ENCODE data around the gene MTO1.
"Not testable (repeated sequence)": the region's sequence is repeated elsewhere in the genome, so short reads cannot be mapped to it uniquely, and the experiment has no call there.

MTO1 gene, protein sequence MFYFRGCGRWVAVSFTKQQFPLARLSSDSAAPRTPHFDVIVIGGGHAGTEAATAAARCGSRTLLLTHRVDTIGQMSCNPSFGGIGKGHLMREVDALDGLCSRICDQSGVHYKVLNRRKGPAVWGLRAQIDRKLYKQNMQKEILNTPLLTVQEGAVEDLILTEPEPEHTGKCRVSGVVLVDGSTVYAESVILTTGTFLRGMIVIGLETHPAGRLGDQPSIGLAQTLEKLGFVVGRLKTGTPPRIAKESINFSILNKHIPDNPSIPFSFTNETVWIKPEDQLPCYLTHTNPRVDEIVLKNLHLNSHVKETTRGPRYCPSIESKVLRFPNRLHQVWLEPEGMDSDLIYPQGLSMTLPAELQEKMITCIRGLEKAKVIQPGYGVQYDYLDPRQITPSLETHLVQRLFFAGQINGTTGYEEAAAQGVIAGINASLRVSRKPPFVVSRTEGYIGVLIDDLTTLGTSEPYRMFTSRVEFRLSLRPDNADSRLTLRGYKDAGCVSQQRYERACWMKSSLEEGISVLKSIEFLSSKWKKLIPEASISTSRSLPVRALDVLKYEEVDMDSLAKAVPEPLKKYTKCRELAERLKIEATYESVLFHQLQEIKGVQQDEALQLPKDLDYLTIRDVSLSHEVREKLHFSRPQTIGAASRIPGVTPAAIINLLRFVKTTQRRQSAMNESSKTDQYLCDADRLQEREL

DNA sequence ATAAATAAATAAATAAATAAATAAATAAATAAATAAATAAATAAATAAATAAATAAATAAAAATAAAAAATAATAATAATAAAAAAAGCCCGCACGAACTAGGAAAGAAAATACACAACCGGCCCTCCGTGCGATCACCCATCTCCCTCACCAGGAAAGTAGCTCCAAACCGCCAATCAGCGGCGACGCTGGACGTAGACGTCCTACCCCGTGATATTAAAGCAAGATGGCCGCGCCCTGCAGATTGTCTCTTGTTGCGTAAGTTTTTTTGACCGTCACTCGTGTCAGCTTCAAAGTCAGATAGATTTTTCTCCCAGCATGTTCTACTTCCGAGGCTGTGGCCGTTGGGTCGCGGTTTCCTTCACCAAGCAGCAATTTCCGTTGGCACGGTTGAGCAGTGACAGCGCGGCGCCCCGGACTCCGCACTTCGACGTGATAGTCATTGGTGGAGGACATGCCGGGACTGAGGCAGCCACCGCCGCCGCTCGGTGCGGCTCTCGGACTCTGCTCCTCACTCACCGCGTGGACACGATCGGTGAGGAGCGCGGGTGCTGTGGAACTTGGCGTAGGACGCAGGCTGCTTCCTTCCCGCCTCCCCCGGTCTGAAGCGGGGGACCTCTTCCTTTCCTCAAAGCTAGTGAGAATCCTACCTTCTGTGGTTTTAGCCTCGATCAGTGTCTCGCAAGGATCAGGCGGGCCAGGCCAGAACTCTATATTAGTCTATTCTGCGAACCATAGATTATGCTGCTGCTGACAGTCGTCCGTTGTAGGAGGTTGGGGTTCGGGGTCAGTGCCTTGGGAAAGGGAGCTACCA lies at the start of gene MTO1:
MTO1 (plus strand) TSS at position 201 of the 814 bp plus-strand sequence; CDS start at position 319, 118 bp downstream.
- peak; percentile 53 for DNase-seq

DNA sequence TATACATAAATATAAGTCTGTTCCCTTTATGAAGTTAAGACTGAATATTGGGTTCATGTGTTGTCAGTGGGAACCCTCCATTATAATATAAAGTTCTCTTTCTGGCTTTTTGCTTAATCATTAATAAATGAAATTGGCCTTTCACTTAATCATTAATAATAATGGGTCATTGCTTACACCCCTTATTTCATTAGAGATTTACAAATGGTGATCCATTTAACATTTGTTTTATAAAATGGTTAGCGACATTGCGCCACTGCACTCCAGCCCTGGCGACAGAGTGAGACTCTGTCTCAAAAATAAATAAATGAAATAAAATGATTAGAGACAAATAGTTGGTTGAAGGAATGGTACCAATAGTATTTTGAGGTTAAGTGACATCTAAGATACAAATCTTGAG lies 48.4 kb upstream of the MTO1 start:
- DNase-seq = no peak

DNA sequence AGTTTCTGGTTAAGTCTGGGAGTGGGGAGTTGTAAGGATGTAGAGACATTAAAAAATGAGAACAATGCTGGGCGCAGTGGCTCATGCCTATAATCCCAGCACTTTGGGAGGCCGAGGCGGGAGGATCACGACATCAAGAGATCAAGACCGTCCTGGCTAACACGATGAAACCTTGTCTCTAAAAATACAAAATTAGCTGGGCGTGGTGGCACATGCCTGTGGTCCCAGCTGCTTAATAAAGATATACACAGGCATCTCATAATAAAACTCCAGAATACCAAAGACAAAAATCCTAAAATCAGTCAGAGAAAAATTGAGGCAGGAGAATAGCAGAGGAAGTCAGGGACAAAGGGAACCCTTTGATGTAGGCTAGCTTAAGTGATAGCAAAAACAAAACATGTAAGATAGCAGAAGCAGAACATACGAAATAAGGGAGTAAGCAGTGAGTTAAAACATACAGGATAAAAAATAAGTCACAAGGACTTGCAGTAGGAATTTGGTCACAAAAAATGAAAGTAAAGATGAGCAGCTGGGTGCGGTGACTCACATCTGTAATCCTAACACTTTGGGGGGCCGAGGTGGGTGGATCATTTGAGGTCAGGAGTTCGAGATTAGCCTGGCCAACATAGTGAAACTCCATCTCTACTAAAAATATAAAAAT lies 43.3 kb upstream of the MTO1 start:
- no peak for DNase-seq

DNA sequence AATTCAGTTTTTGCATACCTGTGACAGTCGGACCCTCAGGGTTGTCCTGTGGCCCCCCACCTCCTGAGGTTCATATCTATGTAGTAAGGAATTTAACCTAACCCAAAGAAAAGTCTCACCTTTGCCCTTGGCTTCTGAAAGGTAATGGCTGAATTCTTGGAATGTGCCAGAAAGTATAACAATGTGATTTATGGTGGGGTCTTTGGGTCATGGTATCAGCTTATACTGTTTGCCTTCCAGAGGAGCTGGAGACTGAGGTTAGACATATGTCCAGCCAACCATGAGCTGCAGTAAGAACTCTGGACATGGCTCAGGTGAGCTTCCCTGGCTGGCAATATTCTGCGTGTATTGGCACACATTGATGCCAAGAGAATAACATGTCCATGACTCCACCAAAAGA lies 40.0 kb upstream of the MTO1 start:
- DNase-seq = no peak

DNA sequence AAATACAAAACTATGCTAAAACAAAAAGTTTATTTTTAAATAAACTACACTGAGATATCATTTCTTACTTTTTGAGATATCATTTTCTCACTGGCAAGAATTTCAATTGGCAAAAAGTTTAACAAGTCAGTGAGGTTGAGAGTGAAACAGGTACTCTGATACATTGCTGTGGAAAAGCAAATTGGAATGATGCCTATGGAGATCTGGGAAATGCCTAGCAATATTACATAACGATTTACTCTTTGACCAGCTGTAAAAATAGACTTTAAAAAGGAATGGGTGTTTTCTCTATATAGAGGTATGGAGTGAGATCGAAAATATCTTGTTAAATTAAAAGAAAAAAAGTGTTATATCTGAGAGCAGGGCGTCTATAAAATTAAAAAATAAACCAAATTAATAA lies 26.3 kb upstream of the MTO1 start:
- DNase-seq = no peak

DNA sequence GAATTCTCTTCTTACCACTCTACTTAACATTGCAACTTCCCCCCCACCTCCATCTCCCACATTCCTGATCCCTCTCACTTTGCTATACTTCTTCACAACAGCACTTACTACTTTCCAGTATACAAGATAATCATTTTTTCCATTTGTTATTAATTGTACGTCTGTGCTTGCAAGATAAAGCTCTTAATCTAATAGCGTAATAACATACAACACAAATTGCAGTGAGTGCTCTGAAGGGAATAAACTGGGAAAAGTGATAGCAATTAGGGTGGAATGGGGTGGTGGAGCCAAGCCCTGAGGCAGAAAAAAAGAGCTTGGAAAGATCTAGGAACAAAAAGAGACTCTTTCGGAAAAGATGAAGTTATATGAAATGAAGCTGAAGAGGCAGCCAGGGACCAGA lies 18.0 kb upstream of the MTO1 start:
- no peak for DNase-seq

DNA sequence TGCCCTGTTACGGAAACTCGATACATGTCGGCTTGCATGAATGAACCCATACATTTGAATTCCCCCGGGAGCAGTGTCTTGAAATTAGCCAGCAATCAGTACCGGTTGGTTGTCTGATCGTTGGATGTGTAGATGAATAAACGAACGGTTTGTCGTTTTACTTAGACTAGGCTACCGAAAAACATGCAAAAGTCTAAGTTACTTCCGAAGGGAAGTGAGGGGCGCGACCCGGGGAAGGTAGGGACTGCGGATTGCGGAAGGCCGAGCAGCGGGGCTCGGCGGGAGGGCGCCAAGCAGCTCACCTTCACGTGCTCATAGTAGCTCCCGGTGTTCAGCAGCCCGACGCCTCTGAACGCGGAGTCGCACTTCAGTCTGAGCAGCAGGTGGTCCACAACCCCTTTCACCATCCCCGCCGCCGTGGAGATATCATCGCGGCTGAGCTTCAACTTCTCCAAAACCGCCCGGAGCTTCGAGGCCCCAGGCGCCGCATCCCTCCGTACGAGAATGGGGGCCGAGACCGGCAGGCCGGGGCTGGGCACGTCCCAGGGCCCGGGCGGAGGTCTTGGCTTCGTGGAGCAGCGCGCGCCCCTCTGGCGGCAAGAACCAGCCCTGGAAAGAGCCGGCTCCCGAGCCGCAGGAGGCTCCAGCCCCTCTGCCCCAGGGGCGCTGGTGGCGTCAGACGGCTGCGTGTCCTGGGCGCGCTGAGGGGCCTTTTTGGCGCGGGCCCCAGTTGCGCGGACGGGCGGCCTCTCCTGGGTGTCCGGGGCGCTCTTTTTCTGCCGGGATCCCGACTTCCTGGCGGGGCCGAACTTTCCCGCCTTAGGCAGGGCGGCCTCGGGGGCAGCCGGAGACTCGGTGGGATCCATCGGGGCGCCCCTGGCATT lies 10.1 kb upstream of the MTO1 start:
- DNase-seq = no peak

DNA sequence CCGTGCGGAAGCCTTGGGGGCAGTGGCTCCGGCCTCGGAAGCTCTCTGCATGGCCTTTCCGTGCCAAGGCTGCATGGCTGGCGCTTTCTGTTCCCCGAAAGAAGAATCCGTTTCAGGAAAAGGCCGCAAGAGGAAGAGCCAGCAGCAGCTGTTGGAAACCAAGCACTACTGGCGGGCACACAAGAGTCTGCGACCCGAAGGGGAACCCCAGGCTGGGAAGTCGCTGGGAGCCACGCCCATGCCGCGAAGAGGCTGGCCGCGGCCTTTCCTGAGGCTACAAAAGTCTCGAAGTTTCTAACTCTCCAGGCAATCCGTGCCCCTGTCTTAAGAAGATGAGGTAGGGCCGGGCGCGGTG lies 9.5 kb upstream of the MTO1 start, which contains the start of gene CGAS:
CGAS (minus strand) TSS at position 191 of the 355 bp plus-strand sequence; CDS start at position 75, 116 bp downstream.
- DNase-seq = no peak

DNA sequence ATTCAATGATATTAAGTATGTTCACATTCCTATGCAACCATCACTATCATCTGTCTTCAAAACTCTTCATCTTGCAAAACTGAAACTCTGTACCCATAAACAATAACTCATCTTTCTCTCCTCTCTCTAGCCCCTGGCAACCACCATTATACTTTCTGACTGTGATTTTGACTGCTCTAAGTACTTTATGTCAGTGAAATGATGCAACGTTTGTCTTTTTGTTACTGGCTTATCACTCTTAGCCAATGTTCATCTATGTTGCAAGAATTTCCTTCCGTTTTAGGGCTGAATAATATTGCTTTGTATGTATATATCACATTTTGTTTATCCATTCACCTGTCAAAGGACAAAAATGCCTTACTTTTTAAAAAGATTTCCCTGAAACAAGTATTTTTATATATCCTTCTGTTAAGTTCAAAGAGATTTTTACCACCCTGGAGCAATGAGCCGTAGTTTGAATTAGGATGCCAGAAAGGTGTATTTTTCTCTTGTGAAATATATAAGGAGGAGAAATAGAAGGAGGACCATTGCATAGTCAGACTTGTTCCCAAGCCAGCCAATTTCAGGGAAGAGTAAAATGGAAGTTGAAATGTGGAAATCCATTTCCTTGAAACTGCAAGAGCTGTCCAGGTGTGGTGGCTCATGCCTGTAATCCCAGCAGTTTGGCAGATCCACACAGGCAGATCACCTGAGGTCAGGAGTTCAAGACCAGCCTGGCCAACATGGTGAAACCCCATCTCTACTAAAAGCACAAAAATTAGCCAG lies 5.5 kb upstream of the MTO1 start:
- DNase-seq = no peak

DNA sequence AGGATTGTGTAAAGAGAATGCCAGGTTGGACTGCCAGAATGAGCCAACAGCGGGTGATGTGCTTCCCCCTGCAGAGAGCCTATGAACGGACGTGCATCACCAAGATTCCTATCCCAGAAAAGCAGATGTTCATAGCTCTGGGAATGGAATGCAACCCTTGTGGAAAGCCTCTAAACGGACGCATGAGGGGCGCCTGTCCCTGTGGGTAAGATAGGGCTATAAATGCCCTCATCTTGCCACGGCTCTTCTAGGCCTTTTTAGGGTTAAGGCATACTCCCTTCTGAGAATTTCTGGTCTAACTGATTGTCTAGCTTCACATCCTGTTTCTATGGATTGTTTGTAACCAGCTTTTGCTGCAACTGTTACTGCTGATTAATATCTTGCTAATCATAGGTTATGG lies 2.1 kb upstream of the MTO1 start:
- DNase-seq = not testable (repeated sequence)

DNA sequence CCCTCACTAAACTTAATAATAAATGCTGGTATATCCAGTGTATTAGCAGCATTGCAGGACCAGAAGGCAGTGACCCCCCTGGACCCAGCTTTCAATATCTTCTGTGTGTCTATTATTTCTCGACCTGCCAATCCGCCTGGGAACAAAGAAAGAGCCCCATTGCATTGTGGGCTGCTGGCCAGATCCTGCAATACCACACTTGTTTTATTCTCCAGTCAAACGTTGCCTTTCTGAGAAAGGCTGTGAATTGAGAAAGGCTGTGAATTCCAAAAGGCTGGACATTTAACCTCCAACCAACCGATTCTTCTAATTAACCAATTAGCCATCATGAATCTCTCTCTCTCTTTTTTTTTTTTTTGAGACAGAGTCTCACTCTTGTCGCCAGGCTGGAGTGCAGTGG lies 1.5 kb upstream of the MTO1 start:
- DNase-seq = no peak

DNA sequence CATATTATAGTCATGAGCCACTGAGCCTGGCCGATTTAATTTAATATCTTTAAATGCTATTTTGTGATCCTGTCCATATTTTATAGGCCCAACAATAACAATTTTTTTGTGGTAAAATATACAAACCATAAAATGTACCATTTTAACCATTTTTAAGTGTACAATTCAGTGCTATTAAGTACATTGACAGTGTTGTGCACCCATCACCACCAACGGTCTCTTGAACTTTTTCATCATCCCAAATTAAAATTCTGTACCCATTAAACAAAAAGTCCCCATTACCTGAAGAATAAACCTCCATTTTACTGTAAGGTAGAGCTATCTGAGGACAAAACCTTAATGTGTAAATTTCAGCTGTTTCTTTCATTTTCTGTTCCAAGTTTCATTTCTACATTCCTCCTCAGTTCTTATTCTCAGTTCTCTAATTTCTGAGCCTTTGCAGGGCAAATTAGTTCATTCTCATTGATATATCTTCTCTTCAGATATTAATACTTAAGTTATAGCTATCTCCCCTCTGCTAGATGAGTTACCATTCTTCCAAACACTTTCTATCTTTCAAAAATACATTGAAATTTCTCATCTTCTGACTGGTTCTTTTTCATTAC lies 10.3 kb downstream of the MTO1 start:
- DNase-seq = no peak

DNA sequence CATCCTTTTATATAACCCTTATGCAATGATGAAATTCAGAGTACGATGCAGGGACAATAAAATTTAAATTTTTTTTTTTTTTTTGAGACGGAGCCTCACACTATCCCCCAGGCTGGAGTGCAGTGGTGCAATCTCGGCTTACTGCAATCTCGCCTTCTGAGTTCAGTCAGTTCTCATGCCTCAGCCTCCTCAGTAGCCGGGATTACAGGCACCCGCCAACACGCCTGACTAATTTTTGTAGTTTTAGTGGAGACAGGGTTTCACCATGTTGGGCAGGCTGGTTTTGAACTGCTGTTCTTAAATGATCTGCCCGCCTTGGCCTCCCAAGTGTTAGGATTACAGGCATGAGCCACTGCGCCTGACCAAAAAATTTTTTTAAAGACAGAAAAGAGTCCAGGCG lies 15.2 kb downstream of the MTO1 start:
- DNase-seq = no peak

DNA sequence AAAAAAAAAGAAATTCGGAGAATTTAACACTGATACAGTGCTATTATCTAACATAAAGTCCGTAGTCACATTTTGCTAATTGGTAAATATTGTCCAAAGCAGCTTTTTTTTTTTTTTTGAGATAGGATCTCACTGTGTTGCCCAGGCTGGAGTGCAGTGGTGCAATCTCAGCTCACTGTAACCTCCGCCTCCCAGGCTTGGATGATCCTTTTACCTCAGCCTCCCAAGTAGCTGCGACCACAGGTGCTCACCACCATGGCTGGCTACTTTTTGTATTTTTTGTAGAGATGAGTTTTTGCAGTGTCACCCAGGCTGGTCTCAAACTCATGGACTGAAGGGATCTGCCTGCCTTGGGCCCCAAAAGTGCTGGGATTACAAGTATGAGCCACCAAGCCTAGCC lies 15.9 kb downstream of the MTO1 start:
- no peak for DNase-seq

DNA sequence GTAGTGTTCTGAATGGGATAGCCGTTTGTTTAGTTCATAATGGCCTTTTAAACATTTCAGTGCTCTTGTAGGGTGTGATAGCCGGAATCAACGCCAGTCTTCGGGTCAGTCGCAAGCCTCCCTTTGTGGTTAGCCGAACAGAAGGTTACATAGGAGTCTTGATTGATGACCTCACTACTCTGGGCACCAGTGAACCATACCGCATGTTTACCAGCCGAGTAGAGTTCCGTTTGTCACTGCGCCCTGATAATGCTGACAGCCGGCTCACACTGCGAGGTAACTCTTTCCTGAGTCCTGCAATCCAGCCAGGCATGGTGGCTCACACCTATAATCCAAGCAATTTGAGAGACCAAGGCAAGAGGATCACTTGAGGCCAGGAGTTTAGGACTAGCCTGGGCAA lies 20.4 kb downstream of the MTO1 start:
- no peak for DNase-seq

DNA sequence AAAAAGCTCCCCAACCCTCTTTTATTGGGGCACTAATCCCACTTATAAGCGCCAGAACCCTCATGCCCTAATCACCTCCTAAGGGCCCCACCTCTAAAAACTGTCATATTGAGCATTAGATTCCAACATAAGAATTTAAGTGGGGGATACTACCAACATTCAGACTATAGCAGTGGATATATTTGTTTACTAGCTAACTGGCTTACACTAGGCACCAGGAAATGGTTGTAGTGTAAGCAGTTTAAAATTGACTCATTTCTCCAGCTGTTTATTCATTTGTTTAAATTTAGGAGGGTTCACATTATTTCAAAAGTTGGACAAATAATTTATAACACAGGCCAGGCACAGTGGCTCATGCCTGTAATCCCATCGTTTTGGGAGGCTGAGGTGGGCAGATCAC lies 22.9 kb downstream of the MTO1 start:
- no peak for DNase-seq

DNA sequence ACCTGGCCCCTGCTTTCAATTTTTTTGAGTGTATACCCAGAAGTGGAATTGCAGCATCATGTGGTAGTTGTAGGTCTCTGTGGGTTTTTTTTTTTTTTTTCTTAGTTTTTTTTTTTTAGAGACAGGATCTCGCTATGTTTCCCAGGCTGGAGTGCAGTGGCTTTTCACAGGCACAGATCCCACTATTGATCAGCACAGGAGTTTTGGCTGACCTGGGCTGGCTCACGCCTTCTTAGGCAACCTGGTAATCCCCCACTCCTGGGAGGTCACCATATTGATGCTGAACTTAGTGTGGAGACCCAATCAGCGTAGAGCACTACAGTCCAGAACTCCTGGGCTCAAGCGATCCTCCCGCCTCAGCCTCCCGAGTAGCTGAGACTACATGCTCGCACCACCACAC lies 25.9 kb downstream of the MTO1 start:
- DNase-seq = no peak

DNA sequence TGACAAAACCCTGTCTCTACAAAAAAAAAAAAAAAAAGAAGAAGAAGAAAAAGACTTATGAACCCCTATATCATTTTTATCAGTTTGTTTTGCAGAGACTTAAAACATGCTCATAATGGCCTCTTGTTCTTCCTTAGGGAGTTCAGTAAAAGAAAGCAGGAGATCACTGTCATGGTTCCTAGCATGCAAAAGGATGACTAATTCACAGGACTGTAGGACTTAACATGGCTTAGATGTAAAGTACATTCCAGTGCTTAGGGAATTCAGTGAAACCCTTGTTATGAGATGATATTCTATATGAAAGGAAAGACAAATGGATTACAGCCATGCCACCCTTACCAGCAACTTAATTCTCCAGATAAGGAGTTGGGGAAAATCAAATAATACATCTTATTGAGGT lies 29.8 kb downstream of the MTO1 start:
- no peak for DNase-seq

DNA sequence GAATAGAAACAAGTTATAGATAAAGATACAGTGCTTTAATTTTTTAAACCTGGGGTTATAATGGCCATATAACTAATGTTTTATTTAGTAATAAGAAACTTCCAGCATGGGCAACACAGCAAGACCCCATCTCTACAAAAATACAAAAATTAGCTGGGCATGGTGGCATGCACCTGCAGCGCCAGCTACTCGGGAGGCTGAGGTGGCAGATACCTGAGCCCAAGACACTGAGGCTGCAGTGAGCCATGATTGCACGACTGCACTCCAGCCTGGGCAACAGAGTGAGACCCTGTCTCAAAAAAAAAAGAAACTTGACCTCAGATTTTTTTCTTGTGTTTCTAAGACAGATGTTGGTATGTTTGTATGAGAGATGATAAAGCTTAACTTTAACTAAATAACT lies 36.4 kb downstream of the MTO1 start:
- no peak for DNase-seq

DNA sequence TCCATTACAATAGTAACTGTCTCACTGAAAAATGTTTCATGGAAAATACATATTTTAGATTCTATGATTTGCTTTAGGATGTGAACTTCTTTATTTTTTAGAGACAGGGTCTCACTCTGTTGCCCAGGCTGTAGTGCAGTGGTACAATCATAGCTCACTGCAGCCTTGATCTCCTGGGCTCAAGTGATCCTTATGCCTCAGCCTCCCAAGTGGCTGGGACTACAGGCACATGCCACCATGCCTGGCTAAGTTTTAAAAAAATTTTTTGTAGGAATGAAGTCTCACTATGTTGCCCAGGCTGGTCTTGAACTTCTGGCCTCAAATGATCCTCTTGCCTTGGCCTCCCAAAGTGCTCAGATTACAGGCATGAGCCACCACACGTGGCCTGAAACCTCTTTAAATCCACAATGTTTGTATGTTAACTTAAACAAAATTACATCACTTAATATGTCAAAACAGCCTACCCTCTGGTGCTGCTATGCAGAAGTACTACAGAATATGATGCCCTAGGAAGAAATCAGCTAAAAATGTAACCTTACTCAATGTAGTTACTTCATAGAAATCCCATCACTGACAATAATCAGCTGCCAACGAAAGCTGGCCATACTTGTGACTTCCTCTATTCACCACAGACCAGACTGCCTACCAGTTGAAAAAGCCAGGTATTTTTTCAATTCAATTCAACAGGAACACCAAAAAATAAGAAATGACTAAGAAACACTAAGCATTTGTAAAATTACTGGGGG lies 41.7 kb downstream of the MTO1 start:
- DNase-seq = no peak
